HG02885 (cell line): ENCODE data around the gene TFR2.

Experiments
- ATAC-seq: cut with Tn5 transposase; IDR thresholded peaks from one replicate; pipeline ENCODE4 v1.9.1; 2021; ENCODE audit warnings: mild to moderate bottlenecking; ENCODE audit not compliant: unreplicated experiment, poor library complexity

Gene TFR2

DNA sequence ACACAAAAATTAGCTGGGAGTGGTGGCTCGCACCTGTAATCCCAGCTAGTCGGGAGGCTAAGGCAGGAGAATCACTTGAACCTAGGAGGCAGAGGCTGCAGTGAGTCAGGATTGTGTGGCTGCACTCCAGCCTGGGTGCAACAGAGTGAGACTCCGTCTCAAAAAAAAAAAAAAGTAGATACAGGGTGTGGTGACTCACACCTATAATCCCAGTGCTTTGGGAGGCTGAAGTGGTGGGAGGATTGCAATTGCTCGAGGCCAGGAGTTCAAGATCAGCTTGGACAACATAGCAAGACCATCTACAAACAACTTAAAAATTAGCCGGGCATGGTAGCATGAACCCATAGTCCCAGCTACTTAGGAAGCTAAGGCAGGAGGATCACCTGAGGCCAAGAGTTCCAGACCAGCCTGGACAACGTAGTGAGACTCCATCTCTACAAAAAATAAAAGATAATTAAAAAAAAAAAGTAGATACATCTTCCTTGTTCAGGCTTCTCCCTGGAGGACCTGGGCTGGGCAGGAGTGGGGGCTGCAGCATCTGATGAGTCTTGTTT is 27.0 kb downstream of the TFR2 start:
- no peak for ATAC-seq

DNA sequence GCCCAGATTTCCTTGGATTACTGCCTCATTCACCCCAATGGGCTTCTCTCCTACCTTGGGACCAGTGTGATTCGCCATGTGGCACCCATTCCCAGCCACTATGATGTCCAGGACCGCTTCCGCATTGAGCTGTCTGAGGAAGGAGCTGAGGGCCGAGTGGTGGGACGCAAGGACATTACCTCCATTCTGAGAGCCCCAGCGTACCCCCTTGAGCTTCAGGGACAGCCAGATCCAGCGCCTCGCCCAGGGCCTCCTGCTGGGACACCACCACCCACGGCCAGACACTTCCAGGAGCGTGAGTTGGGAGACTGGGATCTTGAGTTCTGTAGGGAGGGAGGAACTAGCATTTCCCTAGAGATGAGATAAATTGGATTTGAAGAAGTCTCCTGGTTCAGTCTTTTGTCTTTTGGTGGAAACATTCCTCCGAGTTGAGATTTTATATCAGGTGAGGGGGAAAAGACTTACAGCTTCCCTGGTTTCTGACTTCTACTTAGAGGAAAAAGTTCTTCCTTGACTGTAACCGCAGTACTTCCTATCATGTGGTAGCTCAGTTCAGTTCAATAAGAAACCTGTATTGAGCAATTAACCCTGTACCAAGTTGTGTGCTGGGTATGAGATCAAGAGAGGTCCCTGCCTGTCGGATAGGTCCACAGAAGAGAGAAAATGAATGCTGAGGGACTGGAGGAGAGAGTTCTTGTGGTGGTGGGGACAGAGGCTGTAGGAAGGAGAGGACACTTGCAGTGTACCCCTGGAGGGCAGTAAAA is 27.8 kb downstream of the TFR2 start:
- no peak for ATAC-seq

DNA sequence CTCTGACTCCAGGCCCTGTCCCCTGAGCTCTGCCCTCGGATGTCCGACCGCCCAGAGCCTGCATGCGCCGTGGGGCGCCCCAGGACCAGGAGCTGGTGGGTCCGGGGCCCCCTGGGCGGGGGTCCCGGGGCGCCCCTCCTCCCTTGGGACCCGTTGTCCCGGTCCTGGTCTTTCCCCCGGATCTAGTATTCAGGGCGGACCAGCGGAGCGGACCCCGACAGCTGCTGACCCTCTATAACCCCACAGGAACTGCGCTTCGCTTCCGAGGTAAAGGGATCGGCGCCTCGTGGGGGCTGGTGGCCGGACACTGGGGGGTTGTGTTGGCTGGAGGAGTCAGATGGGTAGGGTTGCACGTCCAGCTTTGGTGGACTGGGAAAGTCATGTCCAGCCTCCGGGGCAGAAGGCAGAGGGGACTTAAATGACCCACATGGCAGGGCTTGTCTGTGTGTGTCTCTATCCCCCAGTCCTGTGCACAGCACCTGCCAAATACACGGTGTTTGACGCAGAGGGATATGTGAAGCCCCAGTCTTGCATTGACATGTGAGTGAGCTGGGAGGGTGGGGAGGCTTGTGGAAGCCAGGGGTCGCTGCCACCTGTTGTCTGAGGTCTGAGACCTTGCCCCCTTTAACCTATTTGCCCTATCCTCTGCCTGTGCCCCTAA is 28.5 kb downstream of the TFR2 start:
- no peak for ATAC-seq

DNA sequence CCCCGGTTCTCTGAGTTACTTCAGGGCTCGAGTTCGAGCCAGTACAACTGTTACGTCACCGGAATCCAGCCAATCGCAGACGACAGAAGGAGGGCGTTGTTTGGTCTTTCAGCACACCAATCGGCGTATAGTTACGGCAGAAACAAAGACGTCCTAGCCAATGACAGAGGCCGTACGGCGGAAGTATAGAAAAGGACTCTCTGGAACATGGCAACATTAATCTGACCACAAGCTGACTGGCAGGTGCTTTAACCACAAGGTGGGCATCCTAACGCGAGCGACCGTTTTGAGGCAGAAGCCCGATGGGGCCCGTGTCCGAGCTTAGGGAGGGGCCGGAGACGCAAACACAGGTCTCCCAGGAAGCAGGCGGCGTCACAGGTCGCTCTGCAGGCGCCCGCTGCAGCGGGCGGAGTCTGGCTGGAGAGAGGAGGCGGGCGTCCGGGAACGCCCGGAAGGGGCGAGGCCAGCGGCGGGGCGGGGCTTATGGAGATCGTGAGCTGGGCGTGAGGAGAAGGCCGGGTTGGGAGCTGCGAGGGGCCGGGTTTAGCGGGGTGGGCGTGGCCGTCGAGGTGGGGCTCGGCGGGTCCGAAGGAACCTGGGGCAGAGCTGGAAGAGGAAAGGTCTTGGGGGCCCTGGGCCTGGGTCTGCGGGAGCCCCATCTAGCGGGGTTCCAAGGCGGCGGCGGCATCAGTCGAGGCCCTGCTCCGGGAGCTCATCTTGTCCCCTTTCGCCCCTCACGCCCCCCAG is 29.2 kb downstream of the TFR2 start, which contains the start of gene MOSPD3:
MOSPD3 (plus strand) TSS at position 558 of the 747 bp plus-strand sequence. CDS start 252 bp downstream, outside the sequence.
- peak; percentile 90 for ATAC-seq

DNA sequence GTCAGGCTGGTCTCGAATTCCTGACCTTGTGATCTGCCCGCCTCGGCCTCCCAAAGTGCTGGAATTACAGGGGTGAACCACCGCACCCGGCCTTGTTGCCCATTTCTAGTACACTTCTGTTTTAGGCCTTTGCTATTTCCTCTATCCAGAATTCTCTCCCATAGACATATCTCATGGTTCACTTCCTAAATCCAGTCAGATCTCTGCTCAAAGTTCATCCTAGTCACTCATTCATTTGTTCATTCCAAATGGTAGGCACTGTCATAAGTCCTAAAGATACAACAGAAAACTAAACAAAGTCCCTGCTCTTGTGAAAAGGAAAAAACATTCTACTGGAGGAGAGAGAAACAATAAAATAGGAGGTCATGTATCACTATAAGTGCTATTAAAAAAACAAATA is 31.4 kb downstream of the TFR2 start:
- no peak for ATAC-seq

DNA sequence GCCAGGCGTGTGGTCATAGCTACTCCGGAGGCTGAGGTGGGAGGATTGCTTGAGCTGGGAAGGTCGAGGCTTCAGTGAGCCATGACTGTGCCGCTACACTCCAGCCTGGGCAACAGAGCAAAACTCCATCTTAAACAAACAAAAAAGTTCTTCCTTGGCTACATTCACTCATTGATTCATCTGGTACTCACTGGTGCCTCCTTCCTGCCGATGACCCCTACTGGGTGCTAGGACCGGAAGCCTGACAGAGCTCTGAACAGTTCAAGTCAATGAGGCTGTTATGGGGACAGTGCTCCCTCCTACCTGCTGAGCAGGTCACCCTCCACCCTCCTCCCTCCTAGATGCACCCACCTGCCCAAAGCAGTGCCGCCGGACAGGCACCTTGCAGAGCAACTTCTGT is 34.2 kb downstream of the TFR2 start:
- ATAC-seq = no peak

DNA sequence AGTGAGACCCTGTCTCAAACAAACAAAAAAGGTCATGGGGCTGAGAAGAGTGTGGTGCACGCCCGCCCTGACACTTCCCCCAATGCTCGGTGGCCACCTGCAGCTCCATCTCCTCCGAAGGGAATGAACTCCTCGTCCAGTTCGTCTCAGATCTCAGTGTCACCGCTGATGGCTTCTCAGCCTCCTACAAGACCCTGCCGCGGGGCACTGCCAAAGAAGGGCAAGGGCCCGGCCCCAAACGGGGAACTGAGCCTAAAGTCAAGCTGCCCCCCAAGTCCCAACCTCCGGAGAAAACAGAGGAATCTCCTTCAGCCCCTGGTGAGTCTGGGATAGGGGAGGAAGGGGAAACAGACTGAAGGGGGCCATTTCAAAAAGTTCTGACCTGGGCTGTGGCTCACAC is 35.0 kb downstream of the TFR2 start:
- ATAC-seq = no peak

DNA sequence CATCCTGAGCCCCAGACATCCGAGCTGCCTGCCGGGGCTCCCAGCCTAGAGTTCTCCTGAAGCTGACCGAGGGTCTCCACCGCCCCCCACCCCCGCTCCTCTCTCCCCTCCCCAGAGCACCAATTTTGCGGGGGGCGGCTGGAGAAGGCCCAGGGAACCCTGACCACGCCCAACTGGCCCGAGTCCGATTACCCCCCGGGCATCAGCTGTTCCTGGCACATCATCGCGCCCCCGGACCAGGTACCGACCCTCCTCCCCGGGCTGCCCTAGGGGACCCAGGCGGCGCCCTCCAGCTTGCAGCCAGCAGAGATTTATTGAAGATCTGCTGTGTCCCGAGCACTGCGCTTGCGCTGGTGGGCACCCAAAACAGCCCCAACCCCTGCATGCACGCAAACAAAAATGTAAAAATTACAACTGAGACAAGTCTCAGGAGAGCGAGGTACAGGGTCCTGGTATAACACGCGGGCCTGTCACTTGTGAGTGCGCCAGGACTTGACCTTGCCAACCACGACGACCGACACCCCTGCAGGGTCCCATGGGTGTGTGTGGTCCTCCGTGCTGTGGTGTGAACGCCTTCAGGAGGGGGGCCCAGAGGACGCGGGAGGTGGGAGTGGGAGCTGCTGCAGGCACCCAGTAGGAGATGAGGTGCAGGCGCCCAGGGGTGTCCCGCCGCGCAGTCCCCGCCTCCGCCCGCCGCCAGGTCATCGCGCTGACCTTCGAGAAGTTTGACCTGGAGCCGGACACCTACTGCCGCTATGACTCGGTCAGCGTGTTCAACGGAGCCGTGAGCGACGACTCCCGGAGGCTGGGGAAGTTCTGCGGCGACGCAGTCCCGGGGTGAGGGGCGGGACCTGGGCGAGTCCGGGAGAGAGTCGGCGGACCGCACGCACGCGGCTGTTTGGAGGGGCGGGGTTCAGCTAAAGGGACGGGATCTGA is 36.1 kb downstream of the TFR2 start:
- no peak for ATAC-seq

DNA sequence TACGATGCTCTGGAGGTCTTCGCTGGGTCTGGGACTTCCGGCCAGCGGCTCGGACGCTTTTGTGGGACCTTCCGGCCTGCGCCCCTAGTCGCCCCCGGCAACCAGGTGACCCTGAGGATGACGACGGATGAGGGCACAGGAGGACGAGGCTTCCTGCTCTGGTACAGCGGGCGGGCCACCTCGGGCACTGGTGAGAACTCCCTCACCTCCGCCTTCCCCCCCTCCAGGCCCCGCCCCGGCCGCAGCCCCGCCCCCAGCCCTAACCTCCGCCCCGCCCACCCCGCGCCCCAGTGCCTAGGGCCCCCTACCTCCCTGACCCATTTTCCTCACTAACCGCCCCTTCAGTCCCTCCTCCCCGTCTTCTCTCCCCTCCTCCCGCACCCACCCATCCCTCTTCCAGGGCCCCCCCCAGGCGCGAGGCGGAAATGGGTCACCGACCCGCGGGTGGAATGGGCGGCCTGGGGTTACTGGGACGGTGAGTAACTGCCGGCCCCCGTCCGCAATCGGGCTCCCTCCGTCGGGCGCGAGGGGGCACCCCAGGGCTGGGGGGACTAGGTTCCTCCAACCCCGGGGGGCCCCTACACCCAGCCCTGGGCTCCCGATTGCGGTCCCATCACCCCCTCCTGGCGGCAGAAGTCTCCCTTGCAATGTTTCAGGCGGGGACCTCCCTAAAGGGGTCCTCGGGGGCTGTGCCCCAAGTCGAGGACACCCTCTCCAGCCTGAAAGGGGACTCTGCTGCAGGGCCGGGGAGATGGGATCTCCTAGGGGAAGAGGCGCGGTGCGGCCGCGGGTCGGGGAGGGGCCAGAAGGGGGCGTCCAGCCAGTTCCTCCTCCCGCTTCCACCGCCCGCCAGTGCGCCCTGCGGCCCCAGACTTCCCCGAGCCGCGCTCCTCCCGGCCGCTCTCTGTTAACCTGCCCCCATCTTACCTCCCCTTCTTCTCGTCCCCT is 37.0 kb downstream of the TFR2 start:
- ATAC-seq = peak; percentile 58

DNA sequence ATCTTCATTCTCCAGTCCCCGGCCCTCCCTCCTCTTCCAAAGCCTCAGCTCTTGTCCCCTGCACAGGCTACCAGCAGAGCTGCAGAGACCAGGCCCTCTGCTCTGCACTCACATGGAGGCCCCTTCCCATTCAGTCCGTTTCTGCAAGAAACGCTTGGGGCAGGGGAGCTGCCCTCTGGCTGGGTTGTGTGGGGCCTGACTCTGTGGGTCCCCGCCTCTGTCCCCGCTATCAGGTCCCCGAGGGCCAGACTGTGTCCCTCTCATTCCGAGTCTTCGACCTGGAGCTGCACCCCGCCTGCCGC is 37.7 kb downstream of the TFR2 start:
- no peak for ATAC-seq

DNA sequence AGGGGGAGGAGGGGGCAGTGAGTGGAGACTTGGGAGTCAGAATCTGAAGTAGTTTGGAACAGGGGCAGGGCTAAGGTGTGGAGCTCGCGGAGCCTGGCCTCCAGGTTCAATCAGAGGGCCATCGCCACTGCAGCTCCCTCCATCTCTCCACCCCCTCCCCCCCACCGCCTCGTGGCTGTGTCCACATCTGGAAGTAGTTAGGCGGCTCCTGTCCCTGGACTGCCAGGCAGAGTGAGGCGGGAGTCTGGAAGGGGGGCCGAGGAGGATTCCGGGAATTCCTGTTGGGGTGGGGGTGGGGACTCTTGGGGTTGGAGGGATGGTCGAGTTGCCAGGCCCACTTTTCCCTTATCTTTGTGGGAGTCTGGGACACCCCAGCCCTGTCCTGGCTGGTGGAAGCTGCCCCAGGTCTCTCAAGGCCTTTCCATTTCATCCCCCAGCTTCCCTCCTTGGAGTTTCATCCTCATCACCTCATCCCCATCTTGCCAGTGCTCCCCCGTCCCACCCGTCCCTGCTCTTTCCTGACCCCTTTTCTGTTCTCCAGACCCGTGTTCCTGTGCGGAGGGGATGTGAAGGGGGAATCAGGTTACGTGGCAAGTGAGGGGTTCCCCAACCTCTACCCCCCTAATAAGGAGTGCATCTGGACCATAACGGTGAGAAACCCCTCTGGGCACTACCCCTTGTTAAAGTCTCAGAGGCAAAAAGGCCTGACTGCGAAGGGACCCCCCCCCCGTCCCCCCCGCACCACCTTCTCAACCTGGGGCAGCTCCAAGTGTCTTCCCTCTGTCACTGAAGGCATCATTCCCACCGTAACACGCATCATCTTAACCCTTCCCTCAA is 38.2 kb downstream of the TFR2 start:
- ATAC-seq = no peak

DNA sequence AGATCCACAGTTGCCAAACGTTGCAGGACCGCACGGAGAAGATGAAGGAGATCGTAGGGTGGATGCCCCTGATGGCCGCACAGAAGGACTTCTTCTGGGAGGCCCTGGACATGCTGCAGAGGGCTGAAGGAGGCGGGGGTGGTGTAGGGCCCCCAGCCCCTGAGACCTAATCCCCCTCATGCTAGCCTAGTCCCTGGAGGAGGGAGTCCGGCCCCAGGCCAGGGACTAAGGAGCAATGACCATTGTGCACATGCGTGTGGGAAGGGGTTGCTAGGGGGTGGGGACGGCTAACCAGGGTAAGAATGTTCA is 40.7 kb downstream of the TFR2 start:
- no peak for ATAC-seq

DNA sequence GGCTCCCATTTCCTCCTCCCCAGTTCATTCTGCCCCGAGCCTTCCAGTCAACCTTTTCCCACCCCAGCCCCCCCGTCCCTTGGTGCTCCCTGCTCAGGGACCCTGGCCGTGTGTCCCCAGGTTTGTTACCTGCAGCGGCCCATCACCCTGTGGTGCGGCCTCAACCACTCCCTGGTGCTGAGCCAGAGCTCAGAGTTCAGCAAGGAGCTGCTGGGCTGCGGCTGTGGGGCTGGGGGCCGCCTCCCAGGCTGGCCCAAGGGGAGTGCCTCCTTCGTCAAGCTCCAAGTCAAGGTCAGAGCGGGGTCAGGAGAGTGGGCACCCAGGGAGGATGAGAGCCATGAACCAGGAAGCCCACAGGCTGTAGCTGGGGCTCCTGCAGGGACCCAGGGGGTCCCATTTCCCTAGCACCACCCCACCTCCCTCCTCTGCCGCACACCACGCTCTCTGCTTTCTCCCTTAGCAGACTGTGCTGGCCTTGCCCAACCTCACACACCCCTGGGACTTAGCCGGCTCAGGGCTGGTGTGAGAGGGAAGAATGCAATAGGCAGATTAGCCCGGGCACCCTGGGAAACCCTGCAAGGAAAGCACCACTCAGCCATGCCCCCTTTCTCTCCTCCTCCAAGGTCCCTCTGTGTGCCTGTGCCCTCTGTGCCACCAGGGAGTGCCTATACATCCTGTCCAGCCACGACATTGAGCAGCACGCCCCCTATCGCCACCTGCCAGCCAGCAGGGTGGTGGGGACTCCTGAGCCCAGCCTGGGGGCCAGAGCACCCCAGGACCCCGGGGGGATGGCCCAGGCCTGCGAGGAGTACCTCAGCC is 41.2 kb downstream of the TFR2 start:
- no peak for ATAC-seq

DNA sequence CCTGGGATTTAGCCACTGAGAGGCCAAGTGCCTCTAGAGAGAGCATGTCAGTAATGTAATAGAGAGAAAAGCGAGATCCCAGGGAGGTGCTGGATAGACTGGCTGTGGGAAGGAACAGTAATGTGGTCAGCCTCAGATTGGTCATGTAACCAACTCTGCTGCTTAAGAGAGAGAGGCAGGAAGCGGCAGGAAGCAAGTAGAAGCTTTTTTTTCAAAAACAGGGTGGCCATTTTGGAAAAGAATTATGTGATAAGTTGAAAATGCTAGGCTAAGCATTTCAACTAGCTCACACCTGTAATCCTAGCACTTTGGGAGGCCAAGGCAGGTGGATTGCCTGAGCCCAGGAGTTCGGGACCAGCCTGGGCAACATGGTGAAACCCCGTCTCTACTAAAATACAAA is 42.9 kb downstream of the TFR2 start:
- ATAC-seq = no peak

DNA sequence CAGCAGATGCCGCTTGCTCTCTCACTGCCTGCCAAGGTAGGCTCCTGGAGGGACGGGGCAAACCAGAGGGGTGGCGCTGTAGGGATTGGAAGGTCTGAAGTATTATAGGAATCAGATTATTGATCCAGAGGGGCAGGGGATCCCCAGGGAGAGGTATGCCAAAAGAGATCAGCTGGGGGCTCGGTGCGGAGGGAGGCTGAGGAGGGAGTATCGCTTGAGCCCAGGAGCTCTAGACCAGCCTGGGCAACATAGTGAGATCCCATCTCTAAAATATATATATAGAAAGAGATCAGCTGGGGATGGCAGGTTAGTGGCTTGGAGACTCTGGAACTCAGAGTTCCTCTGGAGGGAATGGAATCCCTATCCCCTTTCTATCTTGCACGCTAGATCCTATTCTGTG is 46.2 kb downstream of the TFR2 start:
- ATAC-seq = no peak

DNA sequence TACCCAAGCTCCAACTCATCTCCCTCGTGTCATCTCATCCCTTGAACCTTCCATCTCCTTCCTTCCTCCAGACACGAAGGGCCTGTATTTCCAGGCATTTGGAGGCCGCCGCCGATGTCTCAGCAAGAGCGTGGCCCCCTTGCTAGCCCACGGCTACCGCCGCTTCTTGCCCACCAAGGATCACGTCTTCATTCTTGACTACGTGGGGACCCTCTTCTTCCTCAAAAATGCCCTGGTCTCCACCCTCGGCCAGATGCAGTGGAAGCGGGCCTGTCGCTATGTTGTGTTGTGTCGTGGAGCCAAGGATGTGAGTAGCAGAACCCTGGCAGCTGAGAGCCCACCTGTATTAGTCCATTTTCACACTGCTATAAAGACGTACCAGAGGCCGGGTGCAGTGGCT is 49.8 kb downstream of the TFR2 start:
- ATAC-seq = no peak

DNA sequence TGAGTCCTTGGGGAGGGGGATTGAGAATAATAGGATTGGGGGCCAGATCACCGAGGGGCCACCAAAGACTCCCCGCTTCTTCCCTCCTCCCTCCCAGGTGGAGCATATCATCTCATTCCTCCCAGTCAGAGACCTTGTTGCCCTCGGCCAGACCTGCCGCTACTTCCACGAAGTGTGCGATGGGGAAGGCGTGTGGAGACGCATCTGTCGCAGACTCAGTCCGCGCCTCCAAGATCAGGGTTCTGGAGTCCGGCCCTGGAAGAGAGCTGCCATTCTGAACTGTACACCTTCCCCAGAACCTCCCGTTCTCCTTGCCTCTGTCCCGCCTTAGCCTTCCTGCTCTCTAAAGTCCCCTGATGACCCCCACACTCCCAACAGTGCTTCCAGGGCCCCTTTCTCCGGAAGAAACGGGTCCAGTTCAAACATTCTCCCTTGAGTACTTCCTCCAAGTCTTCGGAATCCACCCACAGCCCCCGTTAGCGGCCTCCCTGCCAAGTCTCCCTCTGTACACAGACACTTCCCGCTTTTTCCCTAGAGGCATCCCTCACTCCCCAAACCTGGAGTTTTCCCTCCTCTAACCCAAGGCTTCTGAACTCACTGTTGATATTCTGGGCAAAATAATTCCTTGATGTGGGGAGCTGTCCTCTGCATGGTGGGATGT is 51.1 kb downstream of the TFR2 start:
- no peak for ATAC-seq
